ENCODE data around the gene SYTL1.
A peak's percentile ranks its signal among the peaks of the same experiment; 100 is the strongest.

SYTL1 gene

DNA sequence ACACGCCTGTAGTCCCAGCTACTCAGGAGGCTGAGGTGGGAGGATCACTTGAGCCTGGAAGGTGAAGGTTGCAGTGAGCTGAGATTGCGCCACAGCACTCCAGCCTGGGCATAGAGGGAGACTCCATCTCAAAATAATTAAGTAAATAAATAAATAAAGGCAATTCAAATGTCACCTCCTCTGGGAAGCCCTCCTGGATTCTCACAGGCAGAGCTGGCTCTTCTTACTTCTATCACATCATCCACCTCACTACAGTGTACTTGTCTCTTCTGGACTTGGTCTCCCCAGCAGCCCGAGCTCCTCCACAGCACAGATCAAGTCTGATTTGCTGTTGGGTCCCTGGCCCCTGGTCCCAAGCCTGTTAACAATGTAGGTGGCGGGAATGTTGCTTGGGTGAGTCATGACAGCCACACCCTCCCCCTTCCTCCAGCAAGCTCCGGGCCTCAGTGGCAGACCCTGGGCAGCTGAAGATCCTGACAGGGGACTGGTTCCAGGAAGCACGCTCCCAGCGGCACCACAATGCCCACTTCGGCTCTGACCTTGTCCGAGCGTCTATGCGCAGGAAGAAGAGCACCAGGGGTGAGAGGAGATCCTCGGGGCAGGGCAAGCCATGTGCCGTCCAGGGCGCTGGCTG lies 5.3 kb downstream of the SYTL1 start:
- no peak for DNase-seq (ENCODE audit: low read depth, low spot score)

GRCh38 chr1:27348861-27349783 lies 7.3 kb downstream of the SYTL1 start:
- peak; percentile 65 for DNase-seq (ENCODE audit: low read depth, low spot score)

GRCh38 chr1:27349784-27350662 lies 8.2 kb downstream of the SYTL1 start:
- DNase-seq (ENCODE audit: low read depth, low spot score), result peak; percentile 84

DNA sequence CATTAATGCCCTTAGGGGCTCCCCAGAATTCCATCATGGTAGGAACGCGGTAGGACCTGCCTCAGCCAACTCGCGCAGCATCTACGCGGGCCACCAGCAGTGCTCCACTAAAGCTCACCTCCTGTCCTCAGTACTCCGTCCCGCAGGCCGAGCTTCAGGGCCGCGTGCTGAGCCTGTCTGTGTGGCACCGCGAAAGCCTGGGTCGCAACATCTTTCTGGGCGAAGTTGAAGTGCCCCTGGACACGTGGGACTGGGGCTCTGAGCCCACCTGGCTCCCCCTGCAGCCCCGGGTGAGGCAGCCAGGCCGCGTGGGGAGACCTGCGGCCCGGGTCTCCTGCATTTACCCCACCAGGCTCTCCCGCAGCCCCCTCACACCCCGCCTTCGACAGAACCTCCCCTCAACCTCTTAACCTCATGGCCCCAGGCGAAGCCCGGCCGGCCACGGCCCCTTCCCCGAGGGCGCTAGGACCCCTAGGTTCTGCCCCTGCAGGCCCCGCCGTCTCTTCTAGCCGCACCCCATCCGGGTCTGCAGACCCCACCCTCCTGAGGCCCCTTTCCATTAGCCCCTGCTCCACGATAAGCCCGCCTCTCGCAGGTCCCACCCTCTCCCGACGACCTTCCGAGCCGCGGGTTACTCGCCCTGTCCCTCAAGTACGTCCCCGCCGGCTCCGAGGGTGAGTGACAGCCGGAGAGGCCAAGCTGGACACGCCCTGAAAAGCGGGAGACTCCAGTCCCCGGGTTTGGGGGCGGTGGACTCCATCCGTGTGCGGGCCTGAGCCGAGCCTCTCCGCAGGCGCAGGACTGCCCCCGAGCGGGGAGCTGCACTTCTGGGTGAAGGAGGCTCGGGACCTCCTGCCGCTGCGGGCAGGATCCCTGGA lies 9.1 kb downstream of the SYTL1 start:
- peak; percentile 67 for DNase-seq (ENCODE audit: low read depth, low spot score)

- no peak for DNase-seq (ENCODE audit: low read depth, low spot score)
Measured at GRCh38 chr1:27351541-27352107, 9.8 kb downstream of the SYTL1 start.

DNA sequence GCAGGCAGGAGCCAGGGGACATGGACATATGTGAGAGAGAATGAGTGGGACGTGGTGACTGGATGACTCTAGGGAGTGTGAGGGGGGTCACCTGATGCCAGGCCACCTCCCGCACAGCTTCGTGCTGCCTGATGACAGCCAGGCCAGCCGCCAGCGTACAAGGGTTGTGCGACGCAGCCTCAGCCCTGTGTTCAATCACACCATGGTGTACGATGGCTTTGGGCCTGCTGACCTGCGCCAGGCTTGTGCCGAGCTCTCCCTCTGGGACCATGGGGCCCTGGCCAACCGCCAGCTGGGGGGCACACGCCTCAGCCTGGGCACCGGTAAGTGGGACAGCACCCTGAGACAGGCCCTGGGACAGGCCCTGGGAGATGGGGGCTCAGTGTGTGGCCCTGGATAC lies 11.3 kb downstream of the SYTL1 start:
- DNase-seq (ENCODE audit: low read depth, low spot score), result no peak

- DNase-seq (ENCODE audit: low read depth, low spot score), result no peak
Measured at GRCh38 chr1:27353629-27354028, 11.8 kb downstream of the SYTL1 start.

GRCh38 chr1:27355683-27356082 lies 13.9 kb downstream of the SYTL1 start:
- DNase-seq (ENCODE audit: low read depth, low spot score), result no peak

DNA sequence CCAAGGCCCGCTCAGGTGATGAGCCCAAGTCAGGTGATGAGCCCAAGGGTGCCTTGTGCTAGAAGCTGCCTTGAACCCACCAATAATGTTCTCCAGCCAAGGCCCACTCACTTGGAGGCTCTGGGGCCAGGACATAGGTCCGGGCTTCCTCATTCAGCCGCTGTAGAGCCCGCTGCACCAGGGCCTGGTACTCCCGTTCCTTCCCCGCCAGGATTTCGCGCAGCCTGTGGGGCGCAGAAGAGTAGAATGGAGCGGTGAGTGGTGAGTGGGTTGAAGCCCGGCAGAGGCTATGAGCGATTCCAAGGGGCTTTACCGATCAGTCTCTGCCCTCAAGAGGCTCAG lies 14.4 kb downstream of the SYTL1 start:
- DNase-seq (ENCODE audit: low read depth, low spot score), result no peak

DNA sequence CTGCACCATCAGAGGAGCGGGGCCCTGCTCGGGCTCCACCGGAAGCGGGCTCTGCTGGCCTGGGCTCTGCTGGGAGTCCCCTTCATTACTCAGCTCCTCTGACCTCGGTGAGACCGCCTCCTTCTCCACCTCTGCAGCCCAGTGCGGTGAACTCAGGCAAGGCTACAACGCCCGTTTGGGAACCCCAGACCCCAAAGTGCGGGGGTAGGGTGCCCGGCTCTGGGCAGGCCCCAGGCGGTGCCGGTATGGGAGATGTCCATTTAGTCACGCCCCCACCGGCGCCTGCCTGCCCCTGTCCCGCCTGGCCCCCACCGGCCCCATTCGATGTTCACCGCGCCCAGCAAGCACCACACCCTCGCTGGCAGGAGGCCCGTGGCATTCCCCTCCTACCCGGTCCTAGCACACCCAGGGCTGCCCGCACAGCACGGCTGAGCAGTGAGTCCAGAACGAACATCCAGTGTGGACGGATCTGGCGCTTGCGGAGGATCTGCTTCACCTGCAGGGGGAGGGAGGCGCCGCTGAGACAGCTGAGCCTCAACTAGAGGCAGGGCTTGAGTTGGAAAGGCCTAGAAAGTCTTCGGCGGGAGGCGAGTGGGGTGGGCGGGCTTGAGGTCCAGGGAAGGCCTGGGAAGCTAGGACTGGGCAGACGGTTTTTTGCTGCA lies 14.9 kb downstream of the SYTL1 start:
- no peak for DNase-seq (ENCODE audit: low read depth, low spot score)

DNA sequence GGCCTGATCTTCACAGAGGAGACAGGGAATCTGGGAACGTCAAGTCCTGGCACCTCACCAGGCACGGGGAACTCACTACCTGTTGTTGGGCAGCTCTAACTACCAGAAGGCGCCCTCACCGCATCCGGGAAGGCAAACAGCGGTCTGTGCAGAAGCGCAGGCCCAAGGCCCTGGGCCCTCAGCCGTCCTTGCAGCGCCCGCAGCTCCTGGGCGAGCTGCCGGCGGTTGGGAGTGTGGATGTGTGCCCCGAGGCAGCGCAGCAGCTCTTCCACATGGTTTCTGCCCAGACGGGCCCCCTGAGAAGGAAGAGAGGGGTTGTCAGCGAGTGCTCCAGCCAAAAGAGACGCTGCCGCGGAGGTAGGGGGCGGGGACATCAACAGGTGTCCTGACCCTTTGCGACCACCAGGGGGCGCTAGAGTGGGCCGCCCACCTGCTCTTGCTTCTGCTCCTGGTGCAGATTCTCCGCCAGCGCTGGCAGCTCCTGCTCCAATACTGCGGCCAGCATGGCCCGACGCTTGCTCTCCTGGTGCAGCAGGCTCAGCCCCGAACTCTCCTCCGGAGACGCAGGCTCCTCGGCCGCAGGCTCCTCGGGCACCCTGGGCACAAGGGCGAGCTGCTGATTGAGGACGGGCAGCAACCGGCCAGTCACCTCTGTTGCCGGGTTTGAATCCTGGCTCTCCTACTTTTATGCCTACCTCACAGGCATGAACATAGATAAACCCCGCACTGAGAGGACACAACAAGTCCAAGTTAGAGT lies 15.6 kb downstream of the SYTL1 start:
- peak; percentile 84 for DNase-seq (ENCODE audit: low read depth, low spot score)

- DNase-seq (ENCODE audit: low read depth, low spot score), result no peak
Measured at GRCh38 chr1:27358038-27358927, 16.5 kb downstream of the SYTL1 start.

- DNase-seq (ENCODE audit: low read depth, low spot score), result no peak
Measured at GRCh38 chr1:27358928-27359313, 17.1 kb downstream of the SYTL1 start.

DNA sequence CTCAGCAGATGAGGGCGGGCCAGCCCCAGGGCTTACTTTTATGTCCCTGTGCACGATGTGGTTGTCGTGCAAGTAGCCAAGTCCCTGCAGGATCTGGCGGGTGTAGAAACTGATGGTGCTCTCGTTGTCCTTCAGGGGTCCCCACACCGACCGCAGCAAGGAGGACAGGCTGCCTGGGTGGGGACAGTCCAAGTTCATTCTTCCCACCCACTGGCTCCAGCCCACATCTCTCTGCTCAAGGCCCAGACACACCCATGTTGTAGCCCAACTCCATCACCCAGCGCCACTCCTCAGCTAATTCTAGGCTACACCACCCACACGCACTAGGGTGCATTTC lies 18.0 kb downstream of the SYTL1 start:
- DNase-seq (ENCODE audit: low read depth, low spot score), result no peak

DNA sequence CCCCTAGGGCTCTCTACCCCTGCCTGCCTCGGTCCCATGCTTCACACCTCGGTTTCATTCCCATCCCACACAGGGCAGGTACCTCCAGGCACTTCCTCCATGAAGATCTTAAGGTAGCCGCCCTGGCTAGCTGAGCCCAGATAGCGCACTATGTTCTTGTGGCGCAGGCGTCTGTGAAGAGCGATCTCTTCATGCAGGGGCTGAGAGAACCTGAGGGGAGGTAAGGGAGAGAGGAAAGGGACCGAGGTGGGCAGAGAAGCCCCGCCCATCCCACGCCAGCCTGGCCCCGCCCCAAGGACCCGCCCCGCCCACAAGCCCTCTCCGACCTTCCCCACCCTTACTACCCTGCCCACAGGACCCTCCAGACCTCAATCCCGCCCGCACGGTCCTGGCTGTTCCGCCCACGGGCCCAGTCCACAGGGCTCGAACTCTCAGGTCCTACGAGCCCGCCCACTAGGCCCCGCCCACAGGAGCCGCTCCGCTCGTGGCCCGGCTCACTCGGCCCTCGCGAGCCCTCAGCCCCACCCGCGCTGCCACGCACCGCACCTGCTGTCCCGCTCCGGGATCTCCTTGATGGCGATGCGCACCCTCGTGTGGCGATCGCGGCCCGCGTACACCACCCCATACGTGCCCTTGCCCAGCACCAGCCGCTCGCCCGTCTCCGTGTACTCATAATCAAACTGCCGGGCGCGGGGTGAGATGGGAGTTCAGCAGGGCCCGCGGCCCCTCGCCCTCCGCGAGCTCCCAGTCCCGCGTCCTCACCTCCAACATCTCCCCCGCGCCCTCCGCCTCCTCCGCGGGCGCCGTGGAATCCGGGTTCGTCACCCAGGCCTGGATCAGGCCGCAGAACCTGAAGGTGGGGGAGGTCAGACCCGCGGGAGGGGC lies 18.6 kb downstream of the SYTL1 start:
- no peak for DNase-seq (ENCODE audit: low read depth, low spot score)

DNA sequence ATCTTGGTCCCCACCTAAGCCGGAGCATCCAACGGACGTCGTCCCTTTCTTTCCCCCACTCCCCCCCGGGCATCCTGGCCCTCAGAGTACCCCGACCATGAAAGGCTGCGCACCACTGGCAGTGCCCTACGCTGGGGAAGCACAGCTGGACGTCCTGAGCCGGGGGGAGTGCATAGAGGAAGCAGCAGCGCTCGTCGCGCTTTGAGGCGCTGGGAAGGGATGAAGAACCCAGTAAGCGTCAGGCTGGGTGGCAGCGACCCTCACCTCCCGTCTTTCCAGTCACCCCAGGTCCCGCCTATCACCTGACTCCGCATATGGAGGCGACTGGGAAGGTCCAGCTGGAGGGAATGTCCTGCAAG lies 19.2 kb downstream of the SYTL1 start:
- DNase-seq (ENCODE audit: low read depth, low spot score), result no peak

DNA sequence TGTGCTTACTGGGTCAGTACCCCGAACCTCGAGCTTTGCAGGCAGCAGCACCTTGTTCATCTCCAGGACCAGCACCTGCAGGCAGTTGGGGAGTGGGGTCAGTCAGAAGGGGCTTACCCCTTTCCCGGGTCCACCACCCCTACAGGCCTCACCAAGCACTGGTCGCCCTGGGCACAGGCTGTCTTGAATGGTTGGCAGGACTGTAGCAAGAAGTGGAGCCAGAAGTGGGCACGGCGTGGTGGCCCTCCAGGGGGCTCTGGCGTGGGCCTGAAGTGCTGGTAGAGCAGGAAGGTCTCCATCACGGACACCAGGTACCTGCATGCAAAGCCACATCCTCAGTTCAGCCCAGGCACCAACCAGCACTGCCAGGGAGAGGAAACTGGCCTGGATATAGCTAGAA lies 19.7 kb downstream of the SYTL1 start:
- DNase-seq (ENCODE audit: low read depth, low spot score), result no peak

All from astrocyte of the hippocampus (primary cell).